DOHH2 (cell line): ENCODE data around the gene RAD51B.

Source experiments
- EZH2phosphoT487 ChIP-seq: fragments of 200-600 bp; sonication (generic); IDR thresholded peaks from 2 replicates; pipeline ENCODE4 v1.6.1; 2017; ENCODE audit warnings: borderline replicate concordance, mild to moderate bottlenecking, antibody characterized with exemption, low read length, moderate library complexity, mixed read lengths
- TF ChIP-seq, protein P1 (sequence below): fragments of 200-600 bp; sonication (generic); IDR thresholded peaks from one replicate; pipeline ENCODE4 v1.5.1; 2014; ENCODE audit warnings: antibody characterized with exemption, mild to moderate bottlenecking, low read depth, low read length; ENCODE audit not compliant: poor library complexity, severe bottlenecking

DNA sequence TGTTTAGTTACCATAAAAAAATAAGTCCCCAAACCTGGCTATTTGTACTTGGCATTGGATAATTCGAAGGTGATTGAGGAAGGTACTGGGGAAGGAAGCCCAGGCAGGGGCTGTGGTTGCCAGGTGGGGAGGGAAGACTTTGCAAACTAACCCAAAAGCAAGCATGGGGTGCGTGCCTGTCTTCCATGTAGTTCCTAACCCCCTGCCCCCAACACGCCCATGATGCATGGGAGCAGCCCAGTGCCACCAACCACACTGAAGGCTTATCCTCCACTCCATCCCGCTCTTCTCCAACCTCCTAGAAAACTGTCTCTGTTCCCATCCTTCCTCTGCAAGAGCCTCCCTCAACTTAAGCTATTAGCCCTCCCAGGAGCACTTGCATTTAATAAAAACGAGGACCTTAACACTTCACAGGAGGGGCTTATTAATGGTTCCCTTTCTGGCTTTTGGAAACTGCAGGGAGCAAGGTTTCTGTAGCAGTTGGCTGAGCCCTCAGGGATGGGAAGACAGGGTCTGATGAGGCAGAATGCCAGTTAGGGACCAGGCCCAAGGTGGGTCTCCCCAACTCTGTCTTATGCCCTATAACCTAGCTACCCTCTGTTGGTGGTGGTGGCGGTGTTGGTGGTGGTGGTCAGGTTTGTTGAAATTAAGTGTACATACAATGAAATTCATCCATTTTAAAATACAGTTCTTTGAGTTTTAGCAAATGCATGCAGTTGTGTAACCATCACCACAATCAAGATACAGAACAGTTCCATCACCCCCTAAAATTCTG, 877.3 kb downstream of the RAD51B start:
- TF ChIP-seq, protein P1, sequence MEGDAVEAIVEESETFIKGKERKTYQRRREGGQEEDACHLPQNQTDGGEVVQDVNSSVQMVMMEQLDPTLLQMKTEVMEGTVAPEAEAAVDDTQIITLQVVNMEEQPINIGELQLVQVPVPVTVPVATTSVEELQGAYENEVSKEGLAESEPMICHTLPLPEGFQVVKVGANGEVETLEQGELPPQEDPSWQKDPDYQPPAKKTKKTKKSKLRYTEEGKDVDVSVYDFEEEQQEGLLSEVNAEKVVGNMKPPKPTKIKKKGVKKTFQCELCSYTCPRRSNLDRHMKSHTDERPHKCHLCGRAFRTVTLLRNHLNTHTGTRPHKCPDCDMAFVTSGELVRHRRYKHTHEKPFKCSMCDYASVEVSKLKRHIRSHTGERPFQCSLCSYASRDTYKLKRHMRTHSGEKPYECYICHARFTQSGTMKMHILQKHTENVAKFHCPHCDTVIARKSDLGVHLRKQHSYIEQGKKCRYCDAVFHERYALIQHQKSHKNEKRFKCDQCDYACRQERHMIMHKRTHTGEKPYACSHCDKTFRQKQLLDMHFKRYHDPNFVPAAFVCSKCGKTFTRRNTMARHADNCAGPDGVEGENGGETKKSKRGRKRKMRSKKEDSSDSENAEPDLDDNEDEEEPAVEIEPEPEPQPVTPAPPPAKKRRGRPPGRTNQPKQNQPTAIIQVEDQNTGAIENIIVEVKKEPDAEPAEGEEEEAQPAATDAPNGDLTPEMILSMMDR = no peak
- TF ChIP-seq EZH2phosphoT487 = no peak
